Adrenal gland (tissue), 12 donors: ENCODE data around the gene CARMIL3. TPM values are rescaled to one million over a fixed set of nuclear protein-coding genes. Genes with fewer than 3 reads are reported as not detected.
"Not testable (repeated sequence)": the region's sequence is repeated elsewhere in the genome, so short reads cannot be mapped to it uniquely, and the experiment has no call there.

Experiments
- DNase-seq, 7 donors: peaks; one replicate each; pipeline ENCODE4 v3.0.0-alpha.2; 2019 to 2020
- H3K27ac ChIP-seq, 5 donors: fragments of 200-600 bp; sonication (generic) in 4 of 5; 1 replicate in 3 of 5; 2 replicates in 2 of 5; pipeline versions ENCODE4 v1.5.1 to v1.8.0; 2016 to 2020; ENCODE audit warnings: mild to moderate bottlenecking in 1 of 5
- H3K27me3 ChIP-seq: fragments of 200-600 bp; 2 replicates; pipeline ENCODE4 v1.8.0; 2021
- H3K36me3 ChIP-seq, 2 donors: fragments of 200-600 bp; replicated peaks in 1 of 2; 1 replicate in 1 of 2; 2 replicates in 1 of 2; pipeline versions ENCODE4 v1.5.1 to v1.8.0; 2018 to 2022
- H3K4me1 ChIP-seq, 2 donors: fragments of 200-600 bp; replicated peaks in 1 of 2; 1 replicate in 1 of 2; 2 replicates in 1 of 2; pipeline versions ENCODE4 v1.5.1 to v1.8.0; 2018 to 2021
- H3K4me3 ChIP-seq, 4 donors: fragments of 200-600 bp; sonication (generic) in 3 of 4; one replicate each; pipeline ENCODE4 v1.5.1; 2016 to 2018
- H3K9me3 ChIP-seq, 3 donors: fragments of 200-600 bp; sonication (generic) in 1 of 3; replicated peaks in 1 of 3; 1 replicate in 2 of 3; 2 replicates in 1 of 3; pipeline versions ENCODE4 v1.5.1 to v1.8.0; 2016 to 2021
- POLR2A ChIP-seq, 2 donors: fragments of 450-650 bp; IDR thresholded peaks; one replicate each; pipeline ENCODE4 v1.6.1; 2017; ENCODE audit warnings: antibody characterized with exemption in 2 of 2, mild to moderate bottlenecking in 2 of 2, moderate library complexity in 1 of 2
- WGBS, 4 donors: extraction: QIAGEN DNeasy Blood & Tissue Kit in 2 of 4; methylation state at CpG; one replicate each; pipeline versions ENCODE4 v1.1.5 to v1.1.7; 2013 to 2017; 5-methylcytosine and 5-hydroxymethylcytosine counted together
- intact Hi-C, 2 donors: fragments of 100-400 bp; cut with DNase I; formaldehyde crosslinking; loops; one replicate each; pipeline versions ENCODE4 v1.14.1 to v1.15.0; 2022 to 2023
- polyA plus RNA-seq, 3 donors: library from polyadenylated mRNA; stranded (reverse); fragments of 200-250 nt in 2 of 3; fragments of 350-450 nt in 1 of 3; fragmentation: Illumina TruSeq in 1 of 3; extraction: RNeasy Lipid Tissue Mini Kit (QIAGEN cat#74804) in 1 of 3; gene quantifications; one replicate each; pipeline ENCODE4 v1.2.3, GENCODE V29; 2013 to 2014
- total RNA-seq, 9 donors: library from RNA; depleted of rRNA in 4 of 9; stranded (reverse); fragments of >200 nt in 4 of 9; fragments of 120-200 nt in 1 of 9; fragmentation: NEBNext Ultra II Directional in 1 of 9; extraction: Animal tissue kit (Norgen Biotek cat#: 25700) in 1 of 9; gene quantifications; one replicate each; pipeline versions ENCODE4 v1.1.0 to v1.2.4, GENCODE V29; 2013 to 2023
- TF ChIP-seq, protein P1 (sequence below), 6 experiments: fragments of 450-650 bp in 4 of 6; fragments of 200-600 bp in 2 of 6; sonication (generic) in 1 of 6; IDR thresholded peaks; 1 replicate in 5 of 6; 2 replicates in 1 of 6; pipeline versions ENCODE4 v1.5.1 to v1.8.0; 2016 to 2021; ENCODE audit warnings: antibody characterized with exemption in 6 of 6, mild to moderate bottlenecking in 2 of 6, moderate library complexity in 1 of 6
- donor health status: healthy with polysubstance abuse.
- donor health status: Bipolar disorder and iron deficiency.
- donor health status: DM: yes; HTN: yes; CAD: no.
- donor health status: DM: no; HTN: no; CAD: no.
- donor health status: DM: no; HTN: no; CAD: no.
- donor health status: DM: yes; HTN: yes; CAD: no.

CARMIL3 gene
- total and polyA plus RNA-seq, 12 donors: 0.17 to 5.8 (median 0.74) TPM; not detected in 1

DNA sequence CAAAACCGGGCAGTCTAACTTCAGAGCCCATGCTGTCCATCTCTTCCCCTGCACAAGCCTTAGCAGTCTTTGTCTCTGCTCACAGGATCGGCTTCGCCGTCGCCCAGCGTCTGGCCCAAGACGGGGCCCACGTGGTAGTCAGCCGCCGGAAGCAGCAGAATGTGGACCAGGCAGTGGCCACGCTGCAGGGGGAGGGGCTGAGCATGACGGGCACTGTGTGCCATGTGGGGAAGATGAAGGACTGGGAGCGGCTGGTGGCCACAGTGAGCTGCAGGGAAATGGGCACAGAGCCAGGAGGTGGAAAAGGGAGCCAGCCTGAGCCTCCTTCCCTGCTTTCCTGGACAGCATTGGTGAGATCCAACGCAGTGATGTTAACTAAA lies 14.2 kb upstream of the CARMIL3 start:
- Histone ChIP-seq H3K4me3 (no peak overlapping the region), H3K27ac (no peak overlapping the region), H3K4me1 (no peaks in the 10 kb centered on the region), H3K27me3 (no peaks in the 10 kb centered on the region), H3K36me3 (no peaks in the 10 kb centered on the region), H3K9me3 (no peaks in the 10 kb centered on the region)
- 68 to 79% (median 72%) methylated on average over 14 of the region's 14 CpGs for WGBS, 4 donors
- intact Hi-C loops: no loop called here
- TF ChIP-seq POLR2A (IDR thresholded peaks at IDR 0.05): no peak
- TF ChIP-seq, protein P1, sequence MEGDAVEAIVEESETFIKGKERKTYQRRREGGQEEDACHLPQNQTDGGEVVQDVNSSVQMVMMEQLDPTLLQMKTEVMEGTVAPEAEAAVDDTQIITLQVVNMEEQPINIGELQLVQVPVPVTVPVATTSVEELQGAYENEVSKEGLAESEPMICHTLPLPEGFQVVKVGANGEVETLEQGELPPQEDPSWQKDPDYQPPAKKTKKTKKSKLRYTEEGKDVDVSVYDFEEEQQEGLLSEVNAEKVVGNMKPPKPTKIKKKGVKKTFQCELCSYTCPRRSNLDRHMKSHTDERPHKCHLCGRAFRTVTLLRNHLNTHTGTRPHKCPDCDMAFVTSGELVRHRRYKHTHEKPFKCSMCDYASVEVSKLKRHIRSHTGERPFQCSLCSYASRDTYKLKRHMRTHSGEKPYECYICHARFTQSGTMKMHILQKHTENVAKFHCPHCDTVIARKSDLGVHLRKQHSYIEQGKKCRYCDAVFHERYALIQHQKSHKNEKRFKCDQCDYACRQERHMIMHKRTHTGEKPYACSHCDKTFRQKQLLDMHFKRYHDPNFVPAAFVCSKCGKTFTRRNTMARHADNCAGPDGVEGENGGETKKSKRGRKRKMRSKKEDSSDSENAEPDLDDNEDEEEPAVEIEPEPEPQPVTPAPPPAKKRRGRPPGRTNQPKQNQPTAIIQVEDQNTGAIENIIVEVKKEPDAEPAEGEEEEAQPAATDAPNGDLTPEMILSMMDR (IDR thresholded peaks at IDR 0.05): no peak
- DNase-seq: peak in 3 of 7 donors; percentile 18 to 56 (median 38)

DNA sequence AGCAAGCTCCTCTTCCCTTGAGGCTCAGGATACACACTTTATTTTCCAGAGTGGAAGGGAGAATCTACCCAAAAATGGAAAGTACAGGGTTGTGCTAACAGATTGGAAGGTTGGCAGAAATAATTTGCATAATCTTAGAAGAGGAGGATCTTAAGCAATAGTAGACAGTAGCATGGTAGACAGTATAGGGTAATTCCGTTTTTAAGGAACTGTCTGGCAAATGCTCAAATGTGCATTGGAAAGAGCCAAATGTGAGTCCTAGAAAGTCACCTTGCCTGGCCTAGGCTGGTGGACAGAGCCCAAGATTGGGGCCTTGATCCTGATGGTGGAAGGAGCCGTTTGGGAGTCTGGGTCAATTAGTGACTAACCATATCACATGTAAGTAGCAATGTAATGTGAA lies 13.1 kb upstream of the CARMIL3 start:
- Histone ChIP-seq H3K27me3 (no peaks in the 10 kb centered on the region), H3K4me1 (no peaks in the 10 kb centered on the region), H3K9me3 (no peaks in the 10 kb centered on the region), H3K27ac (no peak overlapping the region), H3K4me3 (no peak overlapping the region), H3K36me3 (no peaks in the 10 kb centered on the region)
- DNase-seq: no peak
- TF ChIP-seq, protein P1 (IDR thresholded peaks at IDR 0.05): no peak
- no peak for TF ChIP-seq POLR2A (IDR thresholded peaks at IDR 0.05)
- 54 to 71% (median 68%) methylated on average over 2 of the region's 2 CpGs for WGBS, 4 donors
- intact Hi-C loops: no loop called here

DNA sequence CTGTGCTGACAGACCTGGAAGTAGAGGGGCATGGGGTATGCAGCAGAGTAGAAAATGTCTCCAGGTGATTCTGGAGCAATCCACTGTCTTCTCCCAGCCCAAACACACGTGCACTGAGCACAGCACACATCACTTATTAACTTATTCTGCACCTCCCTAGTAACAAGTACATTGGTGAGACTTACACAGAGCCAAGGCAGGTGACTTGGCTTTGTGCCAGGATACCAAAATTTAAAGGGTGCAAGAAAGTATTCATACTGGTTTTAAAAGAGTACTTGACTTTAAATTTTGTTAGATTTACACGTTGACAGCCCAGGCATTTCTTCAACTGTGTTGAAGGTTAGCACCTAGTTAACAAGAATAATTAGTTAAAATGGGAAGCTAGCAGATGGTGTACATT lies 11.1 kb upstream of the CARMIL3 start:
- TF ChIP-seq, protein P1 (IDR thresholded peaks at IDR 0.05): no peak
- no peak for TF ChIP-seq POLR2A (IDR thresholded peaks at IDR 0.05)
- H3K27me3 ChIP-seq: no peaks in the 10 kb centered on the region
- no peak for DNase-seq
- WGBS, 4 donors: 55 to 71% (median 59%) methylated on average over 2 of the region's 2 CpGs
- H3K4me3 ChIP-seq: no peak overlapping the region
- H3K27ac ChIP-seq: no peak overlapping the region
- intact Hi-C loops: no loop called here
- H3K4me1 ChIP-seq: no peaks in the 10 kb centered on the region
- no peaks in the 10 kb centered on the region for H3K36me3 ChIP-seq
- no peaks in the 10 kb centered on the region for H3K9me3 ChIP-seq

DNA sequence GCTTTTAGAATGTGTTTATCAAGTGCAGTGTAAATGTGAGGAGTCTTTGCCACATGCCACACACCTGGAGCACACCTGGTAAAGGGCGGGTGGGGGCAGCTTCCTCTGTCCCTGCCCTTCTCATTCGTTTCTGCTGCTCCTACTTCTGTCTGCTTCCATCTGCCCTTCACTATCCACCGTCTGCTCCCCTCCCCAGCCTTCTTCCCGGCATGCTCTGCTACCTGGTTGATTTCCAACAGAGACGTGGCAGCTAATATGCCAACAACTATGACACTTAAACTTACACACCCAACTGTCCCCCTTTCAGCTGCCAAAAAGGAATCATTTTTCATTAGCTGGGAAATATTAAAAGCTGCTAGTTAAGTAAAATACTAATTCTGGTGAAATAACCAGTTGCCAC lies 9.1 kb upstream of the CARMIL3 start:
- Histone ChIP-seq H3K36me3 (no peaks in the 10 kb centered on the region), H3K9me3 (no peaks in the 10 kb centered on the region), H3K27ac (no peak overlapping the region), H3K27me3 (no peaks in the 10 kb centered on the region), H3K4me3 (no peak overlapping the region), H3K4me1 (no peaks in the 10 kb centered on the region)
- intact Hi-C loops: no loop called here
- no peak for TF ChIP-seq POLR2A (IDR thresholded peaks at IDR 0.05)
- TF ChIP-seq, protein P1 (IDR thresholded peaks at IDR 0.05): no peak
- no peak for DNase-seq
- 47 to 52% (median 50%) methylated on average over 5 of the region's 5 CpGs for WGBS, 4 donors

DNA sequence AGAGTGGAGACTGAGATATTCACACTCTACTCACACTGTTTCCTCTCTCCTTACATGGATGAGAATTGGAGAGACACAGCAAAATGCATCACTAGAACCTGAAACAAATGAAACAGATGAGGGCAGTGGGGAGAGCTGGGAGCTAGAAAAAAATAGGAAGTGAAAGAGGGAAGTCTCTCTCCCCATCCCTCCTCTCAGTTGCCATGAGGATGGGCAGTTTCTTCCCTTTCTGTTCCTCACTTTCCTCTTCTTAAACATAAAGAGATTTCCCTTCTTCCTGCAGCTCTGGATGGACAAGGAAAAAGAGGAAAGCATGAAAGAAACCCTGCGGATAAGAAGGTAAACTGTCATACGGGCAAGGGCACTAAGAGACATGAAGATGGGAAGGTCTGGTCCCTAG lies 2.8 kb upstream of the CARMIL3 start:
- H3K4me1 ChIP-seq: peaks cover 13 to 16% of the 10 kb centered on the region in 2 donors
- H3K9me3 ChIP-seq, H3K27me3 ChIP-seq, DNase-seq, H3K4me3 ChIP-seq, H3K36me3 ChIP-seq, intact Hi-C loops, H3K27ac ChIP-seq: not testable (repeated sequence)
- 63 to 77% (median 72%) methylated on average over 2 of the region's 2 CpGs for whole genome bisulfite sequencing, 4 donors

DNA sequence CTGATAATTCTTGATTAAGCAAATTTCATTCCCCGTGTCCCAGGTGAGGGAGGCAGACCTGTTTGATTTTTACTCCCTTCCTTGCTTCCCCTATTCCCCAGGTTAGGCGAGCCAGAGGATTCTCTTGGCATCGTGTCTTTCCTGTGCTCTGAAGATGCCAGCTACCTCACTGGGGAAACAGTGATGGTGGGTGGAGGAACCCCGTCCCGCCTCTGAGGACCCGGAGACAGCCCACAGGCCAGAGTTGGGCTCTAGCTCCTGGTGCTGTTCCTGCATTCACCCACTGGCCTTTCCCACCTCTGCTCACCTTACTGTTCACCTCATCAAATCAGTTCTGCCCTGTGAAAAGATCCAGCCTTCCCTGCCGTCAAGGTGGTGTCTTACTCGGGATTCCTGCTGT lies 1.1 kb upstream of the CARMIL3 start:
- H3K9me3 ChIP-seq, H3K36me3 ChIP-seq, H3K4me3 ChIP-seq, H3K27ac ChIP-seq, H3K27me3 ChIP-seq: not testable (repeated sequence)
- peaks cover 13 to 16% of the 10 kb centered on the region in 2 donors for H3K4me1 ChIP-seq
- peak in 2 of 7 donors; percentile 11 to 37 for DNase-seq
- intact Hi-C loops: loop anchor here in 1 of 2 donors (10.0 kb wide), 1 partner anchor 244 kb away; the partner anchor contains the start of genes DHRS1 and NOP9
- 70 to 79% (median 73%) methylated on average over 8 of the region's 8 CpGs for WGBS, 4 donors
